SK-N-SH (cell line): ENCODE data around the gene LRP6. TPM values are rescaled to one million over a fixed set of nuclear protein-coding genes. Genes with fewer than 3 reads are reported as not detected.

Source experiments
- CTCF ChIA-PET: fragments of 300-600, 350-600 bp; formaldehyde crosslinking; extraction: SDS; loops from one replicate; lab custom pipeline; 2021; lab: Yijun Ruan, JAX
- POLR2A ChIA-PET: fragments of 350-600 bp; sonication (Branson Sonifier 250); formaldehyde crosslinking; extraction: SDS; loops from one replicate; lab custom pipeline; 2020; ENCODE audit warnings: antibody characterized with exemption, inconsistent platforms; lab: Yijun Ruan, JAX
- DNase-seq: peaks from one replicate; pipeline ENCODE4 v3.0.0; 2012
- H2AFZ ChIP-seq: fragments of 200-600 bp; sonication (generic); 2 replicates; pipeline ENCODE4 v1.8.1; 2016; ENCODE audit warnings: antibody characterized with exemption, mild to moderate bottlenecking, low read depth
- H3F3A ChIP-seq: fragments of 200-600 bp; sonication (generic); replicated peaks from 2 replicates; pipeline ENCODE3; 2016; ENCODE audit warnings: antibody characterized with exemption, mild to moderate bottlenecking; ENCODE audit not compliant: insufficient read depth
- H3K27ac ChIP-seq, 2 experiments: fragments of 200-500 bp in 1 of 2; fragments of 200-600 bp in 1 of 2; sonication (Bioruptor generic) in 1 of 2; sonication (generic), shearing (Covaris generic) in 1 of 2; 2 replicates each; pipeline versions ENCODE4 v1.5.1 to v1.6.1; 2014 to 2016; ENCODE audit warnings: low read depth in 2 of 2, inconsistent platforms in 1 of 2, low read length in 1 of 2, mild to moderate bottlenecking in 1 of 2, mixed read lengths in 1 of 2
- H3K27me3 ChIP-seq: fragments of 200-600 bp; sonication (generic), shearing (Covaris generic); 2 replicates; pipeline ENCODE4 v1.6.1; 2016; ENCODE audit warnings: mixed run types; ENCODE audit not compliant: insufficient read depth
- H3K36me3 ChIP-seq, 2 experiments: fragments of 200-500 bp in 1 of 2; fragments of 200-600 bp in 1 of 2; sonication (Bioruptor generic) in 1 of 2; sonication (generic) in 1 of 2; replicated peaks in 1 of 2; 2 replicates each; pipeline versions ENCODE3 to v1.5.1; 2014 to 2016; ENCODE audit warnings: low read length in 1 of 2, mild to moderate bottlenecking in 1 of 2; ENCODE audit not compliant: insufficient read depth in 2 of 2, control insufficient read depth in 1 of 2
- H3K4me1 ChIP-seq, 2 experiments: fragments of 200-500 bp in 1 of 2; fragments of 200-600 bp in 1 of 2; sonication (Bioruptor generic) in 1 of 2; sonication (generic), shearing (Covaris generic) in 1 of 2; 2 replicates each; pipeline versions ENCODE4 v1.5.1 to v1.6.1; 2014 to 2016; ENCODE audit warnings: low read depth in 1 of 2, low read length in 1 of 2, mixed run types in 1 of 2; ENCODE audit not compliant: insufficient read depth in 2 of 2, control insufficient read depth in 1 of 2
- H3K4me2 ChIP-seq: fragments of 200-600 bp; sonication (generic), shearing (Covaris generic); 2 replicates; pipeline ENCODE4 v1.6.1; 2017; ENCODE audit warnings: mixed run types
- H3K4me3 ChIP-seq, 2 experiments: fragments of 200-500 bp in 1 of 2; fragments of 200-600 bp in 1 of 2; sonication (Bioruptor generic) in 1 of 2; sonication (generic), shearing (Covaris generic) in 1 of 2; 2 replicates each; pipeline versions ENCODE4 v1.5.1 to v1.8.1; 2014 to 2016; ENCODE audit warnings: low read depth in 2 of 2, inconsistent platforms in 1 of 2, low read length in 1 of 2, mild to moderate bottlenecking in 1 of 2, mixed read lengths in 1 of 2, moderate library complexity in 1 of 2
- H3K79me2 ChIP-seq: fragments of 200-600 bp; sonication (generic); 2 replicates; pipeline ENCODE4 v1.8.1; 2017; ENCODE audit warnings: mild to moderate bottlenecking; ENCODE audit not compliant: insufficient read depth
- H3K9ac ChIP-seq: fragments of 200-600 bp; sonication (generic); 2 replicates; pipeline ENCODE4 v1.6.1; 2017; ENCODE audit warnings: mixed run types
- H3K9me2 ChIP-seq: fragments of 200-600 bp; sonication (generic); 2 replicates; pipeline ENCODE4 v1.6.1; 2017; ENCODE audit warnings: mixed run types
- H3K9me3 ChIP-seq: fragments of 200-600 bp; sonication (generic); 2 replicates; pipeline ENCODE4 v1.6.1; 2017; ENCODE audit warnings: mixed run types, mild to moderate bottlenecking, moderate library complexity
- H4K20me1 ChIP-seq: fragments of 200-600 bp; sonication (generic); 2 replicates; pipeline ENCODE4 v1.6.1; 2017; ENCODE audit warnings: mild to moderate bottlenecking, mixed run types; ENCODE audit not compliant: insufficient read depth
- CHD2 ChIP-seq: fragments of 150-350 bp; IDR thresholded peaks from 2 replicates; pipeline ENCODE4 v1.6.1; 2018; ENCODE audit warnings: low read length; ENCODE audit not compliant: partially characterized antibody
- EP300 ChIP-seq, 2 experiments: IDR thresholded peaks; 2 replicates each; pipeline versions ENCODE4 v1.4.0 to v1.6.1; 2012; ENCODE audit warnings: borderline replicate concordance in 1 of 2, low read depth in 1 of 2, low read length in 1 of 2
- EZH2phosphoT487 ChIP-seq: fragments of 200-600 bp; sonication (generic); IDR thresholded peaks from 2 replicates; pipeline ENCODE4 v1.6.1; 2017; ENCODE audit warnings: low read depth, mixed run types, mild to moderate bottlenecking, antibody characterized with exemption, moderate library complexity, borderline replicate concordance
- FOXJ3 ChIP-seq: sonication (generic); formaldehyde crosslinking; IDR thresholded peaks from 2 replicates; pipeline ENCODE4 v1.5.1; 2020; ENCODE audit warnings: mild to moderate bottlenecking, missing genetic modification reagents
- FOXM1 ChIP-seq: IDR thresholded peaks from 2 replicates; pipeline ENCODE4 v1.4.0; 2012; ENCODE audit warnings: low read depth, mild to moderate bottlenecking
- GABPA ChIP-seq: IDR thresholded peaks from 2 replicates; pipeline ENCODE4 v1.4.0; 2012; ENCODE audit warnings: low read depth, mild to moderate bottlenecking
- GATA2 ChIP-seq: sonication (generic); formaldehyde crosslinking; IDR thresholded peaks from 2 replicates; pipeline ENCODE4 v1.5.0; 2020; ENCODE audit warnings: mild to moderate bottlenecking, missing genetic modification reagents
- JUND ChIP-seq: IDR thresholded peaks from 2 replicates; pipeline ENCODE4 v1.4.0; 2012
- MXI1 ChIP-seq: IDR thresholded peaks from 2 replicates; pipeline ENCODE4 v1.6.1; 2012; ENCODE audit warnings: mild to moderate bottlenecking, low read depth, low read length, improper control_type of control experiment
- NFIC ChIP-seq: IDR thresholded peaks from 2 replicates; pipeline ENCODE4 v1.4.0; 2012; ENCODE audit warnings: borderline replicate concordance
- NRF1 ChIP-seq: IDR thresholded peaks from 2 replicates; pipeline ENCODE4 v1.6.1; 2012; ENCODE audit warnings: low read depth, mild to moderate bottlenecking, low read length
- POLR2AphosphoS5 ChIP-seq: IDR thresholded peaks from 2 replicates; pipeline ENCODE4 v1.6.1; 2012; ENCODE audit warnings: low read depth, low read length
- RFX5 ChIP-seq: IDR thresholded peaks from 2 replicates; pipeline ENCODE4 v1.6.1; 2012; ENCODE audit warnings: mild to moderate bottlenecking, improper control_type of control experiment, low read length
- RXRA ChIP-seq: IDR thresholded peaks from 2 replicates; pipeline ENCODE4 v1.4.0; 2012; ENCODE audit warnings: low read depth, mild to moderate bottlenecking, borderline replicate concordance
- SIN3A ChIP-seq: IDR thresholded peaks from 2 replicates; pipeline ENCODE4 v1.6.1; 2012; ENCODE audit warnings: low read depth, mild to moderate bottlenecking, low read length, moderate library complexity, borderline replicate concordance
- SMC3 ChIP-seq: IDR thresholded peaks from 2 replicates; pipeline ENCODE4 v1.6.1; 2012; ENCODE audit warnings: low read depth, low read length, improper control_type of control experiment
- TAF1 ChIP-seq: IDR thresholded peaks from 2 replicates; pipeline ENCODE4 v1.6.1; 2012; ENCODE audit warnings: low read depth, mild to moderate bottlenecking, low read length, moderate library complexity, borderline replicate concordance
- TCF12 ChIP-seq: IDR thresholded peaks from 2 replicates; pipeline ENCODE4 v1.4.0; 2012
- WGBS: methylation state at CpG from one replicate; pipeline ENCODE4 v1.1.6; 2017; ENCODE audit warnings: low lambda C conversion rate; 5-methylcytosine and 5-hydroxymethylcytosine counted together
- polyA plus RNA-seq, 3 experiments: library from polyadenylated mRNA; depleted of rRNA; stranded (reverse); fragments of >200 nt; gene quantifications; 2 replicates each; pipeline ENCODE4 v1.2.3, GENCODE V29; 2012
- TF ChIP-seq, protein P1 (sequence below): fragments of 200-600 bp; sonication (generic); IDR thresholded peaks from 2 replicates; pipeline ENCODE4 v1.6.1; 2017; ENCODE audit warnings: antibody characterized with exemption, mild to moderate bottlenecking, moderate library complexity
- TF ChIP-seq, protein P2 (sequence below): IDR thresholded peaks from 2 replicates; pipeline ENCODE4 v1.4.0; 2012; ENCODE audit warnings: low read depth

LRP6 gene
- polyA plus RNA-seq, 1 of the 3 experiments (the other 2 are of a cell fraction) = 13.7 TPM

DNA sequence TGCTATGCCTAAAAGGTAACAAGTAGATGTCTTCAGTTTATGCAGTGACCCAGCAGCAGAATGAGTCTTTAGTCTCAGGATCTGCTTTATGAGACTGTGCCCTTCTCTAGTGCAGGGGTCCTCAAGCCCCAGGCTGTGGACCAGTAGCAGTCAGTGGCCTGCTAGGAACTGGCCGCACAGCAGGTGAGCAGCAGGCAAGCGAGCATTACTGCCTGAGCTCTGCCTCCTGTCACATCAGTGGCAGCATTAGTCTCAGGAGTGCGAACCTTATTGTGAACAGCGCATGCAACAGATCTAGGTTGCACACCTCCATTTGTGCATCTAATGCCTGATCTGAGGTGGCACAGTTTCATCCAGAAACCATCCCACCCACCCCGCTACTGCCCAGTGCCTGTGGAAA is 38.4 kb downstream of the LRP6 start (continued):
- no peak for TF ChIP-seq FOXJ3 (CRISPR knock-in tag)
- TF ChIP-seq JUND = no peak
- no peak for TF ChIP-seq TAF1

DNA sequence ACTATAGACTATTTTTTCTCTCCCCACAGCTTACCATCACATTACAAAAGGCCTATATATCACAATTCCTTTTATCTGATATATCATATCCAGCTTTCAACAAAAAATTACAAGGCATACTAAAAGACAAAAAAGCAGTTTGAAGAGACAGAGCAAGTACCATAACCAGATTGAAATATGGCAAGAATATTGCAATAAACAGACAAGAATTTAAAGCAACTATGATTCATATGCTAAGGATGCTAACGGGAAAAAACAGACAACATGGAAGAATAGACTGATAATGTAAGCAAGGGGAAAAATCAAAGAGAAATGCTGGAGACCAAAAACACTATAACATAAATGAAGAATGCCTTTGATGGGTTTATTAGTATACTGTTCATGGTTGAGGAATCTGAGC is 40.7 kb downstream of the LRP6 start:
- H3K9ac ChIP-seq = no peak overlapping the region
- TF ChIP-seq RXRA (no peak), JUND (no peak), FOXM1 (no peak), EP300 (IDR thresholded peaks at IDR 0.05; ENCODE audit: borderline replicate concordance in 1 of 2, low read depth in 1 of 2, low read length in 1 of 2) (no peak), FOXJ3 (CRISPR knock-in tag) (no peak), GATA2 (CRISPR knock-in tag) (no peak), RFX5 (no peak), TAF1 (no peak), GABPA (no peak), EZH2phosphoT487 (no peak)
- TF ChIP-seq, protein P1, sequence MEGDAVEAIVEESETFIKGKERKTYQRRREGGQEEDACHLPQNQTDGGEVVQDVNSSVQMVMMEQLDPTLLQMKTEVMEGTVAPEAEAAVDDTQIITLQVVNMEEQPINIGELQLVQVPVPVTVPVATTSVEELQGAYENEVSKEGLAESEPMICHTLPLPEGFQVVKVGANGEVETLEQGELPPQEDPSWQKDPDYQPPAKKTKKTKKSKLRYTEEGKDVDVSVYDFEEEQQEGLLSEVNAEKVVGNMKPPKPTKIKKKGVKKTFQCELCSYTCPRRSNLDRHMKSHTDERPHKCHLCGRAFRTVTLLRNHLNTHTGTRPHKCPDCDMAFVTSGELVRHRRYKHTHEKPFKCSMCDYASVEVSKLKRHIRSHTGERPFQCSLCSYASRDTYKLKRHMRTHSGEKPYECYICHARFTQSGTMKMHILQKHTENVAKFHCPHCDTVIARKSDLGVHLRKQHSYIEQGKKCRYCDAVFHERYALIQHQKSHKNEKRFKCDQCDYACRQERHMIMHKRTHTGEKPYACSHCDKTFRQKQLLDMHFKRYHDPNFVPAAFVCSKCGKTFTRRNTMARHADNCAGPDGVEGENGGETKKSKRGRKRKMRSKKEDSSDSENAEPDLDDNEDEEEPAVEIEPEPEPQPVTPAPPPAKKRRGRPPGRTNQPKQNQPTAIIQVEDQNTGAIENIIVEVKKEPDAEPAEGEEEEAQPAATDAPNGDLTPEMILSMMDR = no peak
- ChIA-PET CTCF (no interaction called here), POLR2A (no interaction called here)
- no peak overlapping the region for H2AFZ ChIP-seq
- H3K9me3 ChIP-seq = no peaks in the 10 kb centered on the region
- no peaks in the 10 kb centered on the region for H3K9me2 ChIP-seq
- no peak overlapping the region for H3K27ac ChIP-seq
- H3K4me1 ChIP-seq = peaks cover 19% of the 10 kb centered on the region in 2 experiments; a peak in 3 of 4 replicates
- H4K20me1 ChIP-seq = peaks cover 41% of the 10 kb centered on the region
- no peak for DNase-seq
- no peak overlapping the region for H3K4me3 ChIP-seq
- H3K36me3 ChIP-seq = peaks cover 0 to 4% of the 10 kb centered on the region in 2 experiments
- WGBS = 93% methylated on average over 1 of the region's 1 CpG
- peaks cover 97% of the 10 kb centered on the region for H3K79me2 ChIP-seq
- H3K4me2 ChIP-seq = no peak overlapping the region
- peaks cover 14% of the 10 kb centered on the region for H3F3A ChIP-seq
- H3K27me3 ChIP-seq = no peaks in the 10 kb centered on the region

DNA sequence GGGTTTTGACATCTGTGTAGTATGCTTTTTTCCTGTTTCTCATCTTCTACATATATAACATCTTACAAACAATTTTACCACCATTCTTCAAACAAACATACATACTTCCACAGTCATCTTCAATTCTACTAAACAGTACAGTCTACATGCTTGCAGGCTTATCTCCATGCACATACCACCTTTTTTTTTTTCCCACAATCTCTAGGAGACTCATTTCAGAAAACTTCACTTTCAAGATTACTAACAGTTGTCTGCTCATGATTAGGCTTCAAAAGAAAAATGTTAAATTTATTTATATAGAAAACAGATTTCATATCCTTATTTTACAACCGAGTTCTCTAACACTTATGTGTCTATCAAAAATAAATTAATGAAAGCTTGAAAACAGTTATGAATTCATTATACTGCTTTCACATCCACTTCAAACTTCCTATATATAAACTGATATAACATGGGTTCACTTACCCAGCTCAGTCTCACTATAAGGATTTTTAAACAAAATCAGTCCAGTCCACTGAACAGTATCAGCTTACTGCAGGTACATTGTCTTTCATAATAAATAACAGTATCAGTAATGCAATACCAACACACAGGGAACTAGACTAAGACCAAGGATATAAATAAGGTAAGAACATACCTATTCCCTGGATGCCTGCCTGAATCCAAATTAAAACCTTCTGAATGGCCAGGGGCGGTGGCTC is 42.5 kb downstream of the LRP6 start:
- ChIA-PET POLR2A (no interaction called here), CTCF (no interaction called here)
- Histone ChIP-seq H4K20me1 (peaks cover 29% of the 10 kb centered on the region), H3K4me2 (no peak overlapping the region), H3K9me3 (no peaks in the 10 kb centered on the region), H2AFZ (no peak overlapping the region), H3K79me2 (peaks cover 99% of the 10 kb centered on the region), H3F3A (peaks cover 3% of the 10 kb centered on the region), H3K4me3 (no peak overlapping the region), H3K9ac (no peak overlapping the region), H3K27ac (no peak overlapping the region), H3K36me3 (peaks cover 0 to 4% of the 10 kb centered on the region in 2 experiments), H3K27me3 (no peaks in the 10 kb centered on the region), H3K4me1 (peaks cover 9 to 15% of the 10 kb centered on the region in 2 experiments; a peak in 3 of 4 replicates), H3K9me2 (no peaks in the 10 kb centered on the region)
- 74% methylated on average over 2 of the region's 2 CpGs for WGBS
- no peak for TF ChIP-seq NFIC
- no peak for TF ChIP-seq EP300 (IDR thresholded peaks at IDR 0.05; ENCODE audit: borderline replicate concordance in 1 of 2, low read depth in 1 of 2, low read length in 1 of 2)
- TF ChIP-seq SMC3 = no peak
- TF ChIP-seq, protein P2, sequence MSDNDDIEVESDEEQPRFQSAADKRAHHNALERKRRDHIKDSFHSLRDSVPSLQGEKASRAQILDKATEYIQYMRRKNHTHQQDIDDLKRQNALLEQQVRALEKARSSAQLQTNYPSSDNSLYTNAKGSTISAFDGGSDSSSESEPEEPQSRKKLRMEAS = no peak
- TF ChIP-seq CHD2 = no peak
- TF ChIP-seq NRF1 = no peak
- no peak for TF ChIP-seq SIN3A
- TF ChIP-seq MXI1 = no peak
- TF ChIP-seq JUND = peak; percentile 29; the same call in 1 of the 2 replicates
- TF ChIP-seq POLR2AphosphoS5 = no peak
- peak; percentile 62 for TF ChIP-seq TCF12
- DNase-seq = no peak
